ENCODE measurements around the gene JMJD8. TPM values are rescaled to one million over a fixed set of nuclear protein-coding genes. Genes with fewer than 3 reads are reported as not detected.

The JMJD8 gene
- total and polyA plus RNA-seq, 2 experiments from 2014 or later: 48.5 to 82.5 TPM

GRCh38 chr16:674214-674881 lies 9.8 kb downstream of the JMJD8 start (continued):
- TF ChIP-seq ZNF462 (CRISPR knock-in tag; IDR thresholded peaks at IDR 0.05): no peak
- TF ChIP-seq, protein P1, sequence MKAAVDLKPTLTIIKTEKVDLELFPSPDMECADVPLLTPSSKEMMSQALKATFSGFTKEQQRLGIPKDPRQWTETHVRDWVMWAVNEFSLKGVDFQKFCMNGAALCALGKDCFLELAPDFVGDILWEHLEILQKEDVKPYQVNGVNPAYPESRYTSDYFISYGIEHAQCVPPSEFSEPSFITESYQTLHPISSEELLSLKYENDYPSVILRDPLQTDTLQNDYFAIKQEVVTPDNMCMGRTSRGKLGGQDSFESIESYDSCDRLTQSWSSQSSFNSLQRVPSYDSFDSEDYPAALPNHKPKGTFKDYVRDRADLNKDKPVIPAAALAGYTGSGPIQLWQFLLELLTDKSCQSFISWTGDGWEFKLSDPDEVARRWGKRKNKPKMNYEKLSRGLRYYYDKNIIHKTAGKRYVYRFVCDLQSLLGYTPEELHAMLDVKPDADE (IDR thresholded peaks at IDR 0.05): no peak
- no peak for TF ChIP-seq EZH2phosphoT487 (IDR thresholded peaks at IDR 0.05; ENCODE audit: unreplicated experiment)

GRCh38 chr16:673399-673991 lies 10.6 kb downstream of the JMJD8 start:
- Histone ChIP-seq H3K27ac (ENCODE audit: low read depth) (no peak overlapping the region), H3F3A (replicated peaks; ENCODE audit: low read depth) (peaks cover 17% of the 10 kb centered on the region; the same call in 1 of the 2 replicates), H3K4me2 (no peak overlapping the region), H3K27me3 (ENCODE audit: insufficient read depth) (no peaks in the 10 kb centered on the region), H2AFZ (no peak overlapping the region), H3K9me2 (ENCODE audit: insufficient read depth) (no peaks in the 10 kb centered on the region), H4K20me1 (replicated peaks; ENCODE audit: insufficient read depth) (peaks cover 3% of the 10 kb centered on the region), H3K79me2 (replicated peaks; ENCODE audit: insufficient read depth) (peaks cover 12% of the 10 kb centered on the region), H3K4me3 (no peak overlapping the region), H3K36me3 (ENCODE audit: insufficient read depth) (peaks cover 11% of the 10 kb centered on the region; the same call in 1 of the 2 replicates), H3K4me1 (ENCODE audit: insufficient read depth) (peaks cover 11% of the 10 kb centered on the region; the same call in 1 of the 2 replicates)
- no peak for DNase-seq (ENCODE audit: low spot score)
- no peak for ATAC-seq
- Mint-ChIP-seq H3K4me3 (no peak overlapping the region), H3K36me3 (ENCODE audit: low read depth) (peaks cover 21% of the 10 kb centered on the region), H3K27ac (no peak overlapping the region), H3K27me3 (ENCODE audit: insufficient read depth, low read depth, poor library complexity) (peaks cover 6% of the 10 kb centered on the region), H3K4me1 (peaks cover 12% of the 10 kb centered on the region; the same call in 2 of the 3 replicates), H3K9me3 (no peaks in the 10 kb centered on the region)
- TF ChIP-seq NANOG (IDR thresholded peaks at IDR 0.05; ENCODE audit: borderline replicate concordance) (no peak), EZH2phosphoT487 (IDR thresholded peaks at IDR 0.05; ENCODE audit: unreplicated experiment) (no peak), ZNF462 (CRISPR knock-in tag; IDR thresholded peaks at IDR 0.05) (no peak), ZNF114 (CRISPR knock-in tag; IDR thresholded peaks at IDR 0.05) (no peak)
